Transverse colon (tissue), 3 donors: ENCODE data around the gene TEX10.

Source experiments
- POLR2A ChIP-seq: fragments of 450-650 bp; IDR thresholded peaks from one replicate; pipeline ENCODE4 v1.6.1; 2016; ENCODE audit warnings: antibody characterized with exemption, mild to moderate bottlenecking, moderate library complexity
- TF ChIP-seq, protein P1 (sequence below), 5 experiments: fragments of 200-600 bp in 3 of 5; fragments of 450-650 bp in 2 of 5; sonication (generic) in 3 of 5; IDR thresholded peaks; 1 replicate in 2 of 5; 2 replicates in 3 of 5; pipeline ENCODE4 v1.5.1; 2016 to 2017; ENCODE audit warnings: antibody characterized with exemption in 5 of 5, inconsistent platforms in 3 of 5, mild to moderate bottlenecking in 2 of 5, moderate library complexity in 1 of 5

DNA sequence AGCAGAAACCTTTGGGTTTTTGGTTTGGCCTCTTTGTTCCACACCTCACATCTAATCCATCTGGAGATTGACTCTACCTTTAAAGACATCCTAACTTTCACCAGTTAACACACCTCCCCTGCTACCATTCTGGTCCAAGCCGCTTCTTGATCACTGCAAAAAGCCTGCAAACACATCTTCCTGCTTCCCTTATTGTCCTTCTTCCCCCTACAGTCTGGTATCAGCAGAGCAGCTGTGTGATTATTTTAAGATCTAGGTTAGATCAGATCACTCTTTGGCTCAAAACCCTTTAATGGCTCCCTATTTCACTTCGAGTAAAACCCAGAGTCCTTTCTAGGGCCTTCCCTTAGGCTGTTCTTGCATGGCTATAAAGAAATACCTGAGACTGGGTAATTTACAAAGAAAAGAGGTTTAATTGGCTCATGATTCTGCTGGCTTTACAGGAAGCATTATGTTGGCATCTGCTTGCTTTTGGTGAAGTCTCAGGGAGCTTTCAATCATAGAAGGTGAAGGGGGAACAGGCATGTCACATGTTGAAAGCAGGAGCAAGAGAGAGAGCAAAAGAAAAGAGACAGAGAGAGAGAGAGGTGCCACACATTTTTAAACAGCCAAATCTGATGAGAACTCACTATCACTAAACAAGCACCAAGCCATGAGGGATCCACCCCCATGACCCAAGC, 1.5 kb upstream of the TEX10 start:
- TF ChIP-seq, protein P1, sequence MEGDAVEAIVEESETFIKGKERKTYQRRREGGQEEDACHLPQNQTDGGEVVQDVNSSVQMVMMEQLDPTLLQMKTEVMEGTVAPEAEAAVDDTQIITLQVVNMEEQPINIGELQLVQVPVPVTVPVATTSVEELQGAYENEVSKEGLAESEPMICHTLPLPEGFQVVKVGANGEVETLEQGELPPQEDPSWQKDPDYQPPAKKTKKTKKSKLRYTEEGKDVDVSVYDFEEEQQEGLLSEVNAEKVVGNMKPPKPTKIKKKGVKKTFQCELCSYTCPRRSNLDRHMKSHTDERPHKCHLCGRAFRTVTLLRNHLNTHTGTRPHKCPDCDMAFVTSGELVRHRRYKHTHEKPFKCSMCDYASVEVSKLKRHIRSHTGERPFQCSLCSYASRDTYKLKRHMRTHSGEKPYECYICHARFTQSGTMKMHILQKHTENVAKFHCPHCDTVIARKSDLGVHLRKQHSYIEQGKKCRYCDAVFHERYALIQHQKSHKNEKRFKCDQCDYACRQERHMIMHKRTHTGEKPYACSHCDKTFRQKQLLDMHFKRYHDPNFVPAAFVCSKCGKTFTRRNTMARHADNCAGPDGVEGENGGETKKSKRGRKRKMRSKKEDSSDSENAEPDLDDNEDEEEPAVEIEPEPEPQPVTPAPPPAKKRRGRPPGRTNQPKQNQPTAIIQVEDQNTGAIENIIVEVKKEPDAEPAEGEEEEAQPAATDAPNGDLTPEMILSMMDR (IDR thresholded peaks at IDR 0.05), result no peak
- no peak for TF ChIP-seq POLR2A
